ENCODE measurements around the gene WRAP73. TPM values are rescaled to one million over a fixed set of nuclear protein-coding genes. Genes with fewer than 3 reads are reported as not detected.

Gene WRAP73
- total and polyA plus RNA-seq, 4 donors: 12.3 to 22.8 (median 14.9) TPM

DNA sequence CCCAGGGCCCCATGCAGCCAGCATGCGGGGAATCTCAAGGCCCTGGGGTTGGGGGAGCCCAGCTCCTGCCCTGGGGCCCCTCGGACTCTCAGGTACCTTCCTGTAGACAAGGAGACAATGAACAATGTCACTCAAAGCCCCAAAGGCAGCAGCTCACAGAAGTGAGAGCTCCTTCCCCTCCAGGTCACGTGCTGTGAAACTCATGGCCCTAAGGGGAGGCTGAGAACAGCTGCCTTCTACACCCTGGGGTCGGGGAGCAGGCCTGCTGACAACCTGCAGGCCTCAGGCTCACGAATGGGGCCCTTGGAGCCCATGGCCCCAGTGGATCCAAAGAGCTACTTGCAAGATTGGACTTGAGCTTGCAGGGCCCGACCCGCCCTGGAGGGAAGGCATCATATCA is 41.7 kb downstream of the WRAP73 start:
- WGBS (ENCODE audit: insufficient coverage): 84% methylated on average over 7 of the region's 7 CpGs
- peaks cover 15% of the 10 kb centered on the region for H3K36me3 ChIP-seq (ENCODE audit: control insufficient read depth, insufficient read depth, low read length)
- peaks cover 13% of the 10 kb centered on the region for H3K27me3 ChIP-seq (ENCODE audit: control insufficient read depth, insufficient read depth, low read length)
- no peak overlapping the region for H3K27ac ChIP-seq (ENCODE audit: low read depth, low read length)
- H3K4me3 ChIP-seq (ENCODE audit: low read depth, low read length): no peak overlapping the region
- H3K4me1 ChIP-seq (ENCODE audit: control insufficient read depth, insufficient read depth, low read length): peaks cover 57% of the 10 kb centered on the region
- no peaks in the 10 kb centered on the region for H3K9me3 ChIP-seq (ENCODE audit: control insufficient read depth, insufficient read depth, low read length)
- no peak for DNase-seq (ENCODE audit: low read depth in 4 of 6, low spot score in 6 of 6)

DNA sequence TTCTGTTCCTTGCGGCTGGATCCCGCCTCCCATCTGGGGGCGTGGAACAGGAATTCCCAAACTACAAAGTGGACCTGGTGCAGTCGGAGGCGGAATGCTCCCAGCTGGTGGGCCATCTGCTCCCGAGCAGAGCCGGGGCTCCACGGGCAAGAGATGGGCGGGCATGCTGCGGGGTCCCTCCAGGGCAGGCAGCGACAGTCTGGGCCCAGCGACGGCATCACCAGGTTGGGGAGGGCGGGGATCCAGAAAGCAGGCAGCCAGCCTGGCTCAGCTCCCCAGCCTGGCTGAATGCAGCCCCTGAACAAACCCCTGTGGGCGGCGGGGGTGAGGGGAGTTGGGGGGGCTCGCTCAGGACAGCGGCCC is 42.2 kb downstream of the WRAP73 start:
- no peak overlapping the region for H3K27ac ChIP-seq (ENCODE audit: low read depth, low read length)
- no peak overlapping the region for H3K4me3 ChIP-seq (ENCODE audit: low read depth, low read length)
- peaks cover 13% of the 10 kb centered on the region for H3K27me3 ChIP-seq (ENCODE audit: control insufficient read depth, insufficient read depth, low read length)
- H3K9me3 ChIP-seq (ENCODE audit: control insufficient read depth, insufficient read depth, low read length): no peaks in the 10 kb centered on the region
- H3K36me3 ChIP-seq (ENCODE audit: control insufficient read depth, insufficient read depth, low read length): peaks cover 15% of the 10 kb centered on the region
- H3K4me1 ChIP-seq (ENCODE audit: control insufficient read depth, insufficient read depth, low read length): peaks cover 57% of the 10 kb centered on the region
- peak in 2 of 6 donors; percentile 13 to 65 for DNase-seq (ENCODE audit: low read depth in 4 of 6, low spot score in 6 of 6)
- 48% methylated on average over 18 of the region's 18 CpGs for WGBS (ENCODE audit: insufficient coverage)

DNA sequence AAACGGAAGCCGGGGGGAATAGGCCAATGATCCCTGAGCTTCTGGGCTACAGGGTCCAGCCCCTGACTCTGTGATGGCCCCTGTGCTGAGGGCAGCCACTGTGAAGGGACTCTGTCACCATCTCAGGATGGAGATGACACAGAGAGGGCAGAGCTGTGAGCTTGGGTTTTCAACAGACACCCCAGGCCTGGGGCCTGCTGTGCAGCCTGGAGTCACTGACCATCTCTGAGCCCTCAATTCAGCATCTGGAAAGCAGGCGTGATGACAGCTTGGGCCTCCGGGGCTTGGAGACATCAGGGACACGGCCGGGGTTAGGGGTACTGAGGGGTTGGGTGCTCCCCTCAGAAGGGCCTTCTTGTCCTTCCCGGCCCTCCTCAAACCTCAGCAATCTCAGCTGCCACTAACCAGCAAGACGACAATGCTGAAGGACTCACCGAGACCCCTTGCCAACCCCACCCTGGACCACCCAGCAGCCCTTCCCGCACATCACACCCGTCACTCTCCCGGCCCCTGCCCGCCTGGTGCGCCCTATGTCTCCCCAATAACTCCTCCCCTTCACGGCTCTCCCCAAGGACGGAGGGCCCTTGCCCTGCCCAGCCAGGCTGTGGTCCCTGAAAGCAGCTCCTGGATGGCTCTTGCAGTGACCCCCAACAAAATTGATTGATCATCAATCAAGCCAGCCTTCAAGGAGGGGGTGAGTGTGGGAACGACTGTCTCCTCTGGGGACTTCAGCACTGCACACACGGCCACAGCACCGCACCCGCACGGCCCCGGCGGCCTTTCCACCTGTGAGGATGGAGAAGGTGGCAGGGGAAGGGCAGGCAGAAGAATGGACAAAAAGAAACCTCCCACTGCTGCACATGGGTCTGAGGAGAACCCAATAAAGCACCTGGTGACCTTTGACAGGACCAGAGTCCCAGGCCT is 42.9 kb downstream of the WRAP73 start:
- no peak for DNase-seq (ENCODE audit: low read depth in 4 of 6, low spot score in 6 of 6)
- Histone ChIP-seq H3K9me3 (ENCODE audit: control insufficient read depth, insufficient read depth, low read length) (no peaks in the 10 kb centered on the region), H3K27me3 (ENCODE audit: control insufficient read depth, insufficient read depth, low read length) (peaks cover 10% of the 10 kb centered on the region), H3K4me1 (ENCODE audit: control insufficient read depth, insufficient read depth, low read length) (peaks cover 54% of the 10 kb centered on the region), H3K4me3 (ENCODE audit: low read depth, low read length) (no peak overlapping the region), H3K36me3 (ENCODE audit: control insufficient read depth, insufficient read depth, low read length) (peaks cover 20% of the 10 kb centered on the region), H3K27ac (ENCODE audit: low read depth, low read length) (no peak overlapping the region)
- WGBS (ENCODE audit: insufficient coverage): 77% methylated on average over 17 of the region's 23 CpGs

DNA sequence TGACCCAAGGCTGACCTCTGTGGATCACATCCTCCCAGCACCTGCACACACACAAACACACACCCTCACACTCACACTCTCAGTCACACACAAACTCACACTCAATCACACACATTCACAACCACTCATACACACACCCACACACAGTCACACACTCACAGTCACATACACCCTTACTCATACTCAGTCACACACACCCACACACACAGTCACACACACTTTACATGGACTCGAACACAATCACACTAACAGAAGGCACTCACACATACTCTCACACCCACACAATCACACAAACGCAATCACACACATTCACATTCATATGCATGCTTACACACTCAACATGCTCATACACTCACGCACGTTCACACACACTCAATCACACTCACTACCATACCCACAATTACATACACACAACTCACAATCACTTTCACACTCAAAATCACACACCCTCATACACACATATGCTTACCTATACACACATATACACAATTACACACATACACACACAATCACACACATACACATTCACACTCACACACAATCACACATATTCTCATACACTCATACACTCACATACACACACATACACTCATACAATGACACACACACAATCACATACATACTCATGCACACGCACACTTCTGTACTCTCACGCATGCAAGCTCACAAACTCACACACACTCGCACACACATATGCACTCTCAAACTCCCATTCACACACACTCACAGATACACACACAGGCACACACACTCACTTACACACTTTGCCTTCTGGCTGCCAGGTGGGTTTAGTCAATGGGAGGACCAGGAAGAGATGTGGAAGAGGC is 44.7 kb downstream of the WRAP73 start:
- no peaks in the 10 kb centered on the region for H3K9me3 ChIP-seq (ENCODE audit: control insufficient read depth, insufficient read depth, low read length)
- no peak overlapping the region for H3K27ac ChIP-seq (ENCODE audit: low read depth, low read length)
- 90% methylated on average over 7 of the region's 7 CpGs for WGBS (ENCODE audit: insufficient coverage)
- H3K4me3 ChIP-seq (ENCODE audit: low read depth, low read length): no peak overlapping the region
- peaks cover 30% of the 10 kb centered on the region for H3K36me3 ChIP-seq (ENCODE audit: control insufficient read depth, insufficient read depth, low read length)
- peaks cover 45% of the 10 kb centered on the region for H3K4me1 ChIP-seq (ENCODE audit: control insufficient read depth, insufficient read depth, low read length)
- no peaks in the 10 kb centered on the region for H3K27me3 ChIP-seq (ENCODE audit: control insufficient read depth, insufficient read depth, low read length)
- DNase-seq (ENCODE audit: low read depth in 4 of 6, low spot score in 6 of 6): no peak

DNA sequence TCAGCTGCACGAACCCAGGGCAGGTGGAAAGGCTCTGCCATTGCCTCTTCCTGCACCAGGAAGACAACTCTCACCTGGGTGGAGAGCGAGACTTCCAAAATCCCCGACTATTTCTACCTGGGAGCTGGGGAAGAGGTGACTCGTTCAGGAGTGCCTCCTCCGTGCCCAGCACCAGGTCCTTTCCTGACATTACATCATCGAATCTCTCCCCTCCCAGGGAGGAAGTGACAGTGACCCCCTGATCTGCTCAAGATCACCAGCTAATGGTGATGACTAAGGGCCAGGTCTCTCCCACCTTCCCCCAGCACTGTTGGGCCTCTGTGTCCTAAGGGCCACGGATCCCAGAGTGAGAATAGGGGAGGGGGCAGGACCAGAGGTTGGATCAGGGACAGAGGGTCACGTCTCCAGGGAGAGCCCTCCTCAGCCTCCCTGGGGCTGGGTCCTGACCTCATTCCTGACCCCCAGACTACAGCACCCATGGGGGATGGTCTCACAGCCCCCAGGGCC is 45.4 kb downstream of the WRAP73 start:
- H3K27ac ChIP-seq (ENCODE audit: low read depth, low read length): no peak overlapping the region
- H3K4me3 ChIP-seq (ENCODE audit: low read depth, low read length): no peak overlapping the region
- H3K9me3 ChIP-seq (ENCODE audit: control insufficient read depth, insufficient read depth, low read length): no peaks in the 10 kb centered on the region
- WGBS (ENCODE audit: insufficient coverage): 89% methylated on average over 5 of the region's 8 CpGs
- peaks cover 44% of the 10 kb centered on the region for H3K4me1 ChIP-seq (ENCODE audit: control insufficient read depth, insufficient read depth, low read length)
- no peak for DNase-seq (ENCODE audit: low read depth in 4 of 6, low spot score in 6 of 6)
- H3K27me3 ChIP-seq (ENCODE audit: control insufficient read depth, insufficient read depth, low read length): no peaks in the 10 kb centered on the region
- peaks cover 36% of the 10 kb centered on the region for H3K36me3 ChIP-seq (ENCODE audit: control insufficient read depth, insufficient read depth, low read length)

DNA sequence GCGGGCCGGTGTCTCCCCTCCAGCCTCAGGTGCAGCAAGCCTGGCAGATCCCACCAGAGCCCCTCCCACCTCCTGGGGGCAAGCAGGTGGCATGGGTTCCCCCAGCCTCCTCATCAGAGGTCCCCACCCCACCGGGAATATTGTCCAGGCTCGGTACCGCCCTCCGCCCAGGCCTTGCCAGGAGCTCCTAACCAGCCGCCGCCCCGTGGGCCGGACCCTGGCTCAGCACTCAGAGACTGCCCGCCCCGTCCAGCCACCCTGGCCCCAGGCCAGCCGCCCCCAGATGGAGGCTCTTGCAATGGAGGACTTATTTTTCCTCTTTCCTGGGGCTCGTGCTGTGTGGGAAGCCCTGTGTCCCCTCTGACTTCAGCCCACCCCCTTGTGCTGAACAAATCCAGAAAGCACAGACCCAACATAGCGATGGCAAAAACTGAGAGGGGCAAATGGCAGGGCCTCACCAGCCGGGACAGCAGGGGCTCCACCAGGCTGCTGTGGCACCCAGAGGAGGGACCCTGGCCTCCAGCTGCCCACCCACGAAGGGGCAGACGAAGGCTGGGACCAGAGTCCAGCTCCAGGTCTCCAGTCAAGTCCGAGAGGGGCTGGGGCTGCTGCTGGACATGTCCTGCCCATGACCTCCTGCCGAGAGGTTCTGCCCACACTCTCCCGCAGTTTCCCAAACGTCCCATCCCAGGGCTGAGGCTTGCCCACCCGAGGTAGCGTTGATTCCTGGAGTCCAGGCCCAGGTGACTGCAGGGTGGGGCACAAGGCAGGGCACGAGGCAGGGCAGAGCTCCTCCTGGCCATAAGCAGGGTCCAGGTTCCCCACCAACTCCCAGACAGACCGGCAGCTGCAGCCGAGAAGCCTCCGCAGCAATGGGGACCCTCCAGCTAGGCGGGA is 46.1 kb downstream of the WRAP73 start:
- no peak for DNase-seq (ENCODE audit: low read depth in 4 of 6, low spot score in 6 of 6)
- Histone ChIP-seq H3K4me3 (ENCODE audit: low read depth, low read length) (no peak overlapping the region), H3K4me1 (ENCODE audit: control insufficient read depth, insufficient read depth, low read length) (peaks cover 44% of the 10 kb centered on the region), H3K9me3 (ENCODE audit: control insufficient read depth, insufficient read depth, low read length) (no peaks in the 10 kb centered on the region), H3K27me3 (ENCODE audit: control insufficient read depth, insufficient read depth, low read length) (no peaks in the 10 kb centered on the region), H3K36me3 (ENCODE audit: control insufficient read depth, insufficient read depth, low read length) (peaks cover 39% of the 10 kb centered on the region), H3K27ac (ENCODE audit: low read depth, low read length) (no peak overlapping the region)
- 77% methylated on average over 29 of the region's 29 CpGs for WGBS (ENCODE audit: insufficient coverage)

DNA sequence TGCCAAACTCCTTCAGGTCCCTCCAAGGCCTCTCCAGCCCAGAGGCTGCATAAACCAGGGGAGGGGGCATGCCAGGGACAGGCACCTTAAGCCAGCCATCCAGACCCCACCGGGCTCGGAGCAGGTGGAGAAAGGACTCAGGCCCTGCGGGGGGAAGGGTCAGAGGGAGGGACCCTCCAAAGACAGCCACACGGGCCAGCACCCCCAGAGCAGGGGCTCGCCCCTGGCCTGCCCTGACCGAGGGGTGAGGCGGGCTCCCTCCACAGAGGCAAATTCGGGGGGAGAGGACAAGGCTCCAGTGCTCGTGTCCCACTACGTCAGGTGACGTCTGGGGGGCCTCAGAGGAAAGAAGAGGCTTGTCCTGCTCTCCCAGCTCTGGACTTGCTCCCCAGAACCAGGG is 46.7 kb downstream of the WRAP73 start:
- no peaks in the 10 kb centered on the region for H3K27me3 ChIP-seq (ENCODE audit: control insufficient read depth, insufficient read depth, low read length)
- H3K36me3 ChIP-seq (ENCODE audit: control insufficient read depth, insufficient read depth, low read length): peaks cover 39% of the 10 kb centered on the region
- no peaks in the 10 kb centered on the region for H3K9me3 ChIP-seq (ENCODE audit: control insufficient read depth, insufficient read depth, low read length)
- WGBS (ENCODE audit: insufficient coverage): 94% methylated on average over 11 of the region's 11 CpGs
- no peak for DNase-seq (ENCODE audit: low read depth in 4 of 6, low spot score in 6 of 6)
- H3K27ac ChIP-seq (ENCODE audit: low read depth, low read length): no peak overlapping the region
- no peak overlapping the region for H3K4me3 ChIP-seq (ENCODE audit: low read depth, low read length)
- H3K4me1 ChIP-seq (ENCODE audit: control insufficient read depth, insufficient read depth, low read length): peaks cover 44% of the 10 kb centered on the region

DNA sequence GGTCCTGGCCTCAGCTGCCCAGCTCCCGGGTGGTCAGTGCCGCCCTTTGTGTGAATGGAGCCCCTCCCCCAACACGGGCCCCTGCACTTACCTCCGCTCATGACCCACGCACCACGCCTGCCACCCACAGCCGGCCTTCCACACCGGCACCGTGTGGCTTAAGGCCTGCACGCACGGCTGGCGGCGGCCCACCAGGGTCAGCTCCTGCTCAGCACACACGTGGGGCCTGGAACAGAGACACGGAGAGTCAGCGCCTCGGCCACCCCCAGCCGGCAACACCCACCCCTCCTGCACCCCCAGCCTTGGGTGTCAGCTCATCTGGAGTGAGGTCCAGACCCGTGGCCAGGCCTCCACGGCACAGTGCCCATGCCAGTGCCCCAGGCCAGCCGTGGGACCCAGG is 47.5 kb downstream of the WRAP73 start:
- no peak for DNase-seq (ENCODE audit: low read depth in 4 of 6, low spot score in 6 of 6)
- 87% methylated on average over 17 of the region's 21 CpGs for WGBS (ENCODE audit: insufficient coverage)
- H3K27me3 ChIP-seq (ENCODE audit: control insufficient read depth, insufficient read depth, low read length): no peaks in the 10 kb centered on the region
- H3K36me3 ChIP-seq (ENCODE audit: control insufficient read depth, insufficient read depth, low read length): peaks cover 38% of the 10 kb centered on the region
- no peak overlapping the region for H3K4me3 ChIP-seq (ENCODE audit: low read depth, low read length)
- peaks cover 44% of the 10 kb centered on the region for H3K4me1 ChIP-seq (ENCODE audit: control insufficient read depth, insufficient read depth, low read length)
- H3K27ac ChIP-seq (ENCODE audit: low read depth, low read length): no peak overlapping the region
- H3K9me3 ChIP-seq (ENCODE audit: control insufficient read depth, insufficient read depth, low read length): no peaks in the 10 kb centered on the region

DNA sequence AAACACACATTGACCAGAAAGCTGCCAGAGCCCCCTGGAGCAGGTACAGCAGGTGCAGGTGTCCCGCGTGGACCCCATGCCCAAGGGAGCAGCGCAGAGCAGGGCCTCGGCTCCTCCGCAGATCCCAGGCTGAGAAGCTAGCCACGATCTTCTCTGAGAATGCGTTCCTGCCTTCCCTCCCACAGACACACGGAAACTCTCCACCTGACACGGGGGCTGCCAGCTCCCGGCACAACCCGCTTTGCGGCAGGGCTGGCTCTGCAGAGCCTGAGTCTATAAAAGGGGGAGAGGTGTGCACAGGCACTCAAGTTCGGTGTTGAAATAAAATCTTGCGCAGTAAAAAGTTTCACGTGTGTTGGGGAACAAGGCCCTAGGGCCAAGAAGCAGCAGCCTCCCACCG is 48.2 kb downstream of the WRAP73 start:
- no peak overlapping the region for H3K27ac ChIP-seq (ENCODE audit: low read depth, low read length)
- no peaks in the 10 kb centered on the region for H3K27me3 ChIP-seq (ENCODE audit: control insufficient read depth, insufficient read depth, low read length)
- no peak overlapping the region for H3K4me3 ChIP-seq (ENCODE audit: low read depth, low read length)
- peaks cover 47% of the 10 kb centered on the region for H3K4me1 ChIP-seq (ENCODE audit: control insufficient read depth, insufficient read depth, low read length)
- no peaks in the 10 kb centered on the region for H3K9me3 ChIP-seq (ENCODE audit: control insufficient read depth, insufficient read depth, low read length)
- H3K36me3 ChIP-seq (ENCODE audit: control insufficient read depth, insufficient read depth, low read length): peaks cover 38% of the 10 kb centered on the region
- DNase-seq (ENCODE audit: low read depth in 4 of 6, low spot score in 6 of 6): no peak
- WGBS (ENCODE audit: insufficient coverage): 84% methylated on average over 12 of the region's 16 CpGs

Data from spinal cord (tissue), 10 donors.